Prostate gland (tissue), 2 donors: ENCODE measurements around the gene ACYP1. TPM values are rescaled to one million over a fixed set of nuclear protein-coding genes. Genes with fewer than 3 reads are reported as not detected.

Experiments used
- DNase-seq: peaks from one replicate; pipeline ENCODE4 v3.0.0-alpha.2; 2019; ENCODE audit warnings: low spot score
- H3K27ac ChIP-seq, 2 donors: fragments of 200-600 bp; sonication (generic); 2 replicates each; pipeline ENCODE4 v1.5.1; 2017 to 2019
- H3K27me3 ChIP-seq: fragments of 200-600 bp; sonication (generic); replicated peaks from 2 replicates; pipeline ENCODE4 v1.5.1; 2019; ENCODE audit not compliant: insufficient read depth
- H3K36me3 ChIP-seq, 2 donors: fragments of 200-600 bp; sonication (generic); 1 replicate in 1 of 2; 2 replicates in 1 of 2; pipeline versions ENCODE4 v1.5.1 to v1.8.1; 2017 to 2019
- H3K4me1 ChIP-seq: fragments of 200-600 bp; sonication (generic); replicated peaks from 2 replicates; pipeline ENCODE4 v1.5.1; 2019
- H3K4me3 ChIP-seq, 2 donors: fragments of 200-600 bp; sonication (generic); 2 replicates each; pipeline ENCODE4 v1.5.1; 2017 to 2019
- H3K9me3 ChIP-seq: fragments of 200-600 bp; sonication (generic); 2 replicates; pipeline ENCODE4 v1.5.1; 2017
- POLR2A ChIP-seq: fragments of 450-650 bp; IDR thresholded peaks from one replicate; pipeline ENCODE4 v1.6.1; 2016; ENCODE audit warnings: antibody characterized with exemption, mild to moderate bottlenecking
- POLR2AphosphoS5 ChIP-seq: sonication (generic); formaldehyde crosslinking; IDR thresholded peaks from one replicate; pipeline ENCODE4 v1.6.1; 2017; ENCODE audit warnings: antibody characterized with exemption
- WGBS: methylation state at CpG from one replicate; pipeline ENCODE4 v1.1.5; 2018; 5-methylcytosine and 5-hydroxymethylcytosine counted together
- intact Hi-C: fragments of 100-400 bp; cut with DNase I; formaldehyde crosslinking; loops from one replicate; pipeline ENCODE4 v1.14.2; 2022
- total RNA-seq, 2 donors: library from RNA; depleted of rRNA; stranded (reverse); fragments of >200 nt; gene quantifications; one replicate each; pipeline ENCODE4 v1.1.0, GENCODE V29; 2016
- TF ChIP-seq, protein P1 (sequence below), 4 experiments: fragments of 200-600 bp in 2 of 4; fragments of 450-650 bp in 2 of 4; sonication (generic) in 2 of 4; IDR thresholded peaks; 1 replicate in 3 of 4; 2 replicates in 1 of 4; pipeline ENCODE4 v1.5.1; 2016 to 2019; ENCODE audit warnings: antibody characterized with exemption in 4 of 4, mild to moderate bottlenecking in 2 of 4, moderate library complexity in 2 of 4

Gene ACYP1
- total RNA-seq, 2 donors from 2014 or later: 11.2 to 14.3 TPM

DNA sequence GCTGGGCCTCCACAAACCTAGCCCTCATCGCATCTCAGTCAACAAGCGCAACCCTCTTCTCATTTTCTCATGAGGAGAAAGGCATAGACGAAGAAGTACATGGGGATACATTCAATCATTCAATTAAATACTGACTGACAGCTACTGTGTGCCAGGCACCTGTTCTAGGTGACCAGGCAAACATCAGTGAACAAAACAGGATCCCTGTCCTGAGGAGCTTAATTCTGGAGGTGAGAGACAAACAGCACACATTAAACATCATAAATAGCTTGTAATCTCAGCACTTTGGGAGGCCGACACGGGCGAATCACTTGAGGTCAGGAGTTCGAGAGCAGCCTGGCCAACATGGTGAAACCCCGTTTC lies 362 bp upstream of the ACYP1 start:
- Histone ChIP-seq H3K27me3 (no peaks in the 10 kb centered on the region), H3K27ac (peak overlapping the region; percentile 18 to 70), H3K4me1 (no peaks in the 10 kb centered on the region), H3K36me3 (no peaks in the 10 kb centered on the region), H3K4me3 (peak overlapping the region; percentile 45 to 72), H3K9me3 (no peaks in the 10 kb centered on the region)
- intact Hi-C loops: no loop called here
- WGBS: 54% methylated on average over 8 of the region's 8 CpGs
- DNase-seq: no peak
- TF ChIP-seq POLR2A (no peak), POLR2AphosphoS5 (no peak)
- TF ChIP-seq, protein P1, sequence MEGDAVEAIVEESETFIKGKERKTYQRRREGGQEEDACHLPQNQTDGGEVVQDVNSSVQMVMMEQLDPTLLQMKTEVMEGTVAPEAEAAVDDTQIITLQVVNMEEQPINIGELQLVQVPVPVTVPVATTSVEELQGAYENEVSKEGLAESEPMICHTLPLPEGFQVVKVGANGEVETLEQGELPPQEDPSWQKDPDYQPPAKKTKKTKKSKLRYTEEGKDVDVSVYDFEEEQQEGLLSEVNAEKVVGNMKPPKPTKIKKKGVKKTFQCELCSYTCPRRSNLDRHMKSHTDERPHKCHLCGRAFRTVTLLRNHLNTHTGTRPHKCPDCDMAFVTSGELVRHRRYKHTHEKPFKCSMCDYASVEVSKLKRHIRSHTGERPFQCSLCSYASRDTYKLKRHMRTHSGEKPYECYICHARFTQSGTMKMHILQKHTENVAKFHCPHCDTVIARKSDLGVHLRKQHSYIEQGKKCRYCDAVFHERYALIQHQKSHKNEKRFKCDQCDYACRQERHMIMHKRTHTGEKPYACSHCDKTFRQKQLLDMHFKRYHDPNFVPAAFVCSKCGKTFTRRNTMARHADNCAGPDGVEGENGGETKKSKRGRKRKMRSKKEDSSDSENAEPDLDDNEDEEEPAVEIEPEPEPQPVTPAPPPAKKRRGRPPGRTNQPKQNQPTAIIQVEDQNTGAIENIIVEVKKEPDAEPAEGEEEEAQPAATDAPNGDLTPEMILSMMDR (IDR thresholded peaks at IDR 0.05): no peak

DNA sequence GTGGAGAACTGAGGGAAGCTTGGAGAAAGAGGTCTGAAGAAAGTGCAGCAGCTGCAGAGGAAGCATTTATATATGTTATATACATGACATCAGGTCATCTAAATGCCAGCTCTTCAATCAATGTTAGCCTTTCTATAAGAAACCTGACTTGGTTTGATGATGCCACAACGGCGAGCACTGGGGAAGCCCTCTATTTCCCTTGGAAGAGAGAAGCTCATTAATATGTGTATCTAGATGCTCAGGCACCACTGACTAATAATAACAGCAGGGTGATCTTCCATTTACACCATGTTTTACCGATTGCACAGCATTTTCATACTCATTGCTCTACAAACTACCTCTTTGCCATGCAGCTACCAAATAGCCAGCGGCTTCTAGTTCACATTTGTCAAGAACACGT lies 811 bp downstream of the ACYP1 start:
- Histone ChIP-seq H3K4me1 (no peaks in the 10 kb centered on the region), H3K9me3 (no peaks in the 10 kb centered on the region), H3K27me3 (no peaks in the 10 kb centered on the region), H3K36me3 (no peaks in the 10 kb centered on the region), H3K4me3 (peak overlapping the region; percentile 45 to 72), H3K27ac (no peak overlapping the region)
- DNase-seq: no peak
- TF ChIP-seq, protein P1 (IDR thresholded peaks at IDR 0.05): no peak
- WGBS: 13% methylated on average over 5 of the region's 5 CpGs
- intact Hi-C loops: no loop called here

DNA sequence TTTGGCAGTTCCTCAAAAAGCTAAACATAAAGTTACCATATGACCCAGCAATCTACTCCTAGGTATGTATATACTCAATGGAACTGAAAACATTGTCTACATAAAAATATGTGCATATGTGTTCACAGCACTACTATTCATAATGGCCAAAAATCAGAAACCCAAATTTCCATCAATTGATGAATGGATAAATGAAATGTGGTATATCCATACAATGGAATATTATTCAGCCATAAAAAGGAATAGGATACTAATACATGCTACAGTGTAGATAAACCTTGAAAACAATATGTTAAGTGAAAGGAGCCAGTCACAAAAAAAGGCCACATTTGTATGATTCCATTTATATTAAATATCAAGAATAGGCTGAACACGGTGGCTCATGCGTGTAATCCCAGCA lies 3.4 kb downstream of the ACYP1 start:
- no peaks in the 10 kb centered on the region for H3K27me3 ChIP-seq
- intact Hi-C loops: no loop called here
- H3K27ac ChIP-seq: no peak overlapping the region
- H3K36me3 ChIP-seq: no peaks in the 10 kb centered on the region
- H3K4me3 ChIP-seq: no peak overlapping the region
- WGBS: 67% methylated on average over 2 of the region's 2 CpGs
- TF ChIP-seq POLR2AphosphoS5: no peak
- no peak for TF ChIP-seq POLR2A
- TF ChIP-seq, protein P1 (IDR thresholded peaks at IDR 0.05): no peak
- H3K4me1 ChIP-seq: no peaks in the 10 kb centered on the region
- no peaks in the 10 kb centered on the region for H3K9me3 ChIP-seq
- DNase-seq: no peak

DNA sequence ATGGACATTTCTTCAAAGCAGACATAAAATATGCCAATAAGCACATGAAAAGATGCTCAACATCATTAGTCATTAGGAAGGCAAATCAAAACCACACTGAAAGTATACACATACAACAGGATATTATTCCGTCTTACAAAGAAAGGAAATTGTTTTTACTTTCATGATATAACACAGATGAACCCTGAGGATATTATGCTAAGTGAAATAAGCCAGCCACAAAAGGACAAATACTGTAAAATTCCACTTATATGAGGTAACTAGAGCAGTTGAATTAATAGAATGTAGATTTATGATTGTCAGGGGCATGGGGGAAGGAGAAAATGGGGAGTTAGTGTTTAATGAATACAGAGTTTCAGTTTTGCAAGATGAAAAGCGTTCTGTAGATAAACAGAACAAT lies 4.2 kb downstream of the ACYP1 start:
- H3K36me3 ChIP-seq: no peaks in the 10 kb centered on the region
- H3K27me3 ChIP-seq: no peaks in the 10 kb centered on the region
- no peak overlapping the region for H3K27ac ChIP-seq
- no peaks in the 10 kb centered on the region for H3K9me3 ChIP-seq
- 67% methylated on average over 2 of the region's 2 CpGs for WGBS
- H3K4me1 ChIP-seq: no peaks in the 10 kb centered on the region
- no peak for DNase-seq
- H3K4me3 ChIP-seq: no peak overlapping the region
- intact Hi-C loops: no loop called here
- TF ChIP-seq POLR2A: no peak

DNA sequence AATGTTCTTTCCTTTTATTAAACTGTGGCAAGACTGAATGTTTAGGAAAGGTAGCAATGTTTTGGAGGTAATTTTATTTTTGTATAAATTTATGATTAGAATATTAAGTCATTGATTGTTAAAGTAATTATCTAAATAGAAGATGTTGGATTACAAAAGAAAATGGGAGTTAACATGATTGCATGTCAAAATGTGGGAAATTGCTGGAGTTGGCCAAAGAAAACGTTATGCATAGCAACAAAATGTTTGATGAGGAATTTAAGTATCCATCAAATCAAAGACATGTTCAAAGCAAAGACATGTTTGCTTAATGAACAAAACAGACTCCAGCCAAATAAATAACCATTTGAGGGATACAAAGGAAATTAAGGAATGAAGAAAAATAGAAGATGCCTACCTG lies 9.4 kb downstream of the ACYP1 start:
- TF ChIP-seq, protein P1 (IDR thresholded peaks at IDR 0.05): no peak
- TF ChIP-seq POLR2A: no peak
- no peak for TF ChIP-seq POLR2AphosphoS5
- no peak overlapping the region for H3K4me3 ChIP-seq
- WGBS: 42% methylated on average over 1 of the region's 1 CpG
- no peaks in the 10 kb centered on the region for H3K36me3 ChIP-seq
- no peak overlapping the region for H3K27ac ChIP-seq
- no peaks in the 10 kb centered on the region for H3K27me3 ChIP-seq
- intact Hi-C loops: no loop called here
- no peaks in the 10 kb centered on the region for H3K9me3 ChIP-seq
- no peaks in the 10 kb centered on the region for H3K4me1 ChIP-seq
- DNase-seq: no peak
